Esophagus squamous epithelium (tissue), 4 donors: Measurements from ENCODE around the gene XPNPEP1.

Experiments used
- CTCF ChIP-seq, 6 experiments: fragments of 450-650 bp in 4 of 6; fragments of 200-600 bp in 2 of 6; sonication (generic) in 2 of 6; IDR thresholded peaks; one replicate each; pipeline ENCODE4 v1.5.1; 2016 to 2019; ENCODE audit warnings: antibody characterized with exemption in 6 of 6, mild to moderate bottlenecking in 4 of 6, moderate library complexity in 4 of 6
- POLR2A ChIP-seq, 4 donors: fragments of 450-650 bp; IDR thresholded peaks; one replicate each; pipeline ENCODE4 v1.6.1; 2017; ENCODE audit warnings: antibody characterized with exemption in 4 of 4, mild to moderate bottlenecking in 4 of 4, moderate library complexity in 3 of 4

DNA sequence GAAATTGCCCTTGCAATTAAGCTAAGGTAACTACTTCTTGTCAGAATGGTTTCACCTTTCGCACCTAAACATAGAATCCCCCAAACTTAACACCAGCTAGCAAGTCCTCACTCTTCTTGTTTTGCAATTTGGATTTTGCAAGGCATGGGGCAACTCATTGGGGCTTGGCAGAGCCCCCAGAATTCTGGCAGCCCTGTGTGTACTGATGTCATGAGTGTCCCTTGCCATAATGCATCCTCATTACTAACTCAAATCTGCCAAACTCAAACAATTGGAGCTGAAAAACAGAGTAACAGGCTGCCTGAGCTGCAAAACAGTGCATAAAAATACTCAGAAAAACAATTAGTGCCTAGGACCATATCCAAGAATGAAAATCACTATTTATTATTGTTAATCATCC, 7.9 kb upstream of the XPNPEP1 start:
- TF ChIP-seq CTCF (IDR thresholded peaks at IDR 0.05) (no peak), POLR2A (IDR thresholded peaks at IDR 0.05) (no peak)
